ENCODE results near the gene CHST9.
"Not testable (repeated sequence)": the region's sequence is repeated elsewhere in the genome, so short reads cannot be mapped to it uniquely, and the experiment has no call there.

DNA sequence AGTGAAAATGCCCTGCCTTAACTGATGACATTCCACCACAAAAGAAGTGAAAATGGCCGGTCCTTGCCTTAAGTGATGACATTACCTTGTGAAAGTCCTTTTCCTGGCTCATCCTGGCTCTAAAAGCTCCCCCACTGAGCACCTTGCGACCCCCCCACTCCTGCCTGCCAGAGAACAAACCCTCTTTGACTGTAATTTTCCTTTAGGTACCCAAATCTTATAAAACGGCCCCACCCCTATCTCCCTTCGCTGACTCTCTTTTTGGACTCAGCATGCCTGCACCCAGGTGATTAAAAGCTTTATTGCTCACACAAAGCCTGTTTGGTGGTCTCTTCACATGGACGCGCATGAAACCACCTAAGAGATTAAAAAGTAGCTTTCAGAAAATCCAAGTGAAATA lies 47.2 kb upstream of the CHST9 start:
- TF ChIP-seq EZH2phosphoT487 (IDR thresholded peaks at IDR 0.05; ENCODE audit: unreplicated experiment); STAT1 (IDR thresholded peaks at IDR 0.05; ENCODE audit: unreplicated experiment); EZH2 (IDR thresholded peaks at IDR 0.05; ENCODE audit: low read depth, unreplicated experiment); CREB1 (CRISPR knock-in tag; IDR thresholded peaks at IDR 0.05; ENCODE audit: low read depth); ZNF114 (CRISPR knock-in tag; IDR thresholded peaks at IDR 0.05); POLR2AphosphoS5 (IDR thresholded peaks at IDR 0.05; ENCODE audit: low read depth); JUNB (IDR thresholded peaks at IDR 0.05; ENCODE audit: unreplicated experiment); NANOG (IDR thresholded peaks at IDR 0.05; ENCODE audit: borderline replicate concordance): not testable (repeated sequence)
- TF ChIP-seq, protein P1, sequence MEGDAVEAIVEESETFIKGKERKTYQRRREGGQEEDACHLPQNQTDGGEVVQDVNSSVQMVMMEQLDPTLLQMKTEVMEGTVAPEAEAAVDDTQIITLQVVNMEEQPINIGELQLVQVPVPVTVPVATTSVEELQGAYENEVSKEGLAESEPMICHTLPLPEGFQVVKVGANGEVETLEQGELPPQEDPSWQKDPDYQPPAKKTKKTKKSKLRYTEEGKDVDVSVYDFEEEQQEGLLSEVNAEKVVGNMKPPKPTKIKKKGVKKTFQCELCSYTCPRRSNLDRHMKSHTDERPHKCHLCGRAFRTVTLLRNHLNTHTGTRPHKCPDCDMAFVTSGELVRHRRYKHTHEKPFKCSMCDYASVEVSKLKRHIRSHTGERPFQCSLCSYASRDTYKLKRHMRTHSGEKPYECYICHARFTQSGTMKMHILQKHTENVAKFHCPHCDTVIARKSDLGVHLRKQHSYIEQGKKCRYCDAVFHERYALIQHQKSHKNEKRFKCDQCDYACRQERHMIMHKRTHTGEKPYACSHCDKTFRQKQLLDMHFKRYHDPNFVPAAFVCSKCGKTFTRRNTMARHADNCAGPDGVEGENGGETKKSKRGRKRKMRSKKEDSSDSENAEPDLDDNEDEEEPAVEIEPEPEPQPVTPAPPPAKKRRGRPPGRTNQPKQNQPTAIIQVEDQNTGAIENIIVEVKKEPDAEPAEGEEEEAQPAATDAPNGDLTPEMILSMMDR (conservative IDR thresholded peaks at IDR 0.05; ENCODE audit: low read depth in 2 of 2), result not testable (repeated sequence)
- TF ChIP-seq, protein P2, sequence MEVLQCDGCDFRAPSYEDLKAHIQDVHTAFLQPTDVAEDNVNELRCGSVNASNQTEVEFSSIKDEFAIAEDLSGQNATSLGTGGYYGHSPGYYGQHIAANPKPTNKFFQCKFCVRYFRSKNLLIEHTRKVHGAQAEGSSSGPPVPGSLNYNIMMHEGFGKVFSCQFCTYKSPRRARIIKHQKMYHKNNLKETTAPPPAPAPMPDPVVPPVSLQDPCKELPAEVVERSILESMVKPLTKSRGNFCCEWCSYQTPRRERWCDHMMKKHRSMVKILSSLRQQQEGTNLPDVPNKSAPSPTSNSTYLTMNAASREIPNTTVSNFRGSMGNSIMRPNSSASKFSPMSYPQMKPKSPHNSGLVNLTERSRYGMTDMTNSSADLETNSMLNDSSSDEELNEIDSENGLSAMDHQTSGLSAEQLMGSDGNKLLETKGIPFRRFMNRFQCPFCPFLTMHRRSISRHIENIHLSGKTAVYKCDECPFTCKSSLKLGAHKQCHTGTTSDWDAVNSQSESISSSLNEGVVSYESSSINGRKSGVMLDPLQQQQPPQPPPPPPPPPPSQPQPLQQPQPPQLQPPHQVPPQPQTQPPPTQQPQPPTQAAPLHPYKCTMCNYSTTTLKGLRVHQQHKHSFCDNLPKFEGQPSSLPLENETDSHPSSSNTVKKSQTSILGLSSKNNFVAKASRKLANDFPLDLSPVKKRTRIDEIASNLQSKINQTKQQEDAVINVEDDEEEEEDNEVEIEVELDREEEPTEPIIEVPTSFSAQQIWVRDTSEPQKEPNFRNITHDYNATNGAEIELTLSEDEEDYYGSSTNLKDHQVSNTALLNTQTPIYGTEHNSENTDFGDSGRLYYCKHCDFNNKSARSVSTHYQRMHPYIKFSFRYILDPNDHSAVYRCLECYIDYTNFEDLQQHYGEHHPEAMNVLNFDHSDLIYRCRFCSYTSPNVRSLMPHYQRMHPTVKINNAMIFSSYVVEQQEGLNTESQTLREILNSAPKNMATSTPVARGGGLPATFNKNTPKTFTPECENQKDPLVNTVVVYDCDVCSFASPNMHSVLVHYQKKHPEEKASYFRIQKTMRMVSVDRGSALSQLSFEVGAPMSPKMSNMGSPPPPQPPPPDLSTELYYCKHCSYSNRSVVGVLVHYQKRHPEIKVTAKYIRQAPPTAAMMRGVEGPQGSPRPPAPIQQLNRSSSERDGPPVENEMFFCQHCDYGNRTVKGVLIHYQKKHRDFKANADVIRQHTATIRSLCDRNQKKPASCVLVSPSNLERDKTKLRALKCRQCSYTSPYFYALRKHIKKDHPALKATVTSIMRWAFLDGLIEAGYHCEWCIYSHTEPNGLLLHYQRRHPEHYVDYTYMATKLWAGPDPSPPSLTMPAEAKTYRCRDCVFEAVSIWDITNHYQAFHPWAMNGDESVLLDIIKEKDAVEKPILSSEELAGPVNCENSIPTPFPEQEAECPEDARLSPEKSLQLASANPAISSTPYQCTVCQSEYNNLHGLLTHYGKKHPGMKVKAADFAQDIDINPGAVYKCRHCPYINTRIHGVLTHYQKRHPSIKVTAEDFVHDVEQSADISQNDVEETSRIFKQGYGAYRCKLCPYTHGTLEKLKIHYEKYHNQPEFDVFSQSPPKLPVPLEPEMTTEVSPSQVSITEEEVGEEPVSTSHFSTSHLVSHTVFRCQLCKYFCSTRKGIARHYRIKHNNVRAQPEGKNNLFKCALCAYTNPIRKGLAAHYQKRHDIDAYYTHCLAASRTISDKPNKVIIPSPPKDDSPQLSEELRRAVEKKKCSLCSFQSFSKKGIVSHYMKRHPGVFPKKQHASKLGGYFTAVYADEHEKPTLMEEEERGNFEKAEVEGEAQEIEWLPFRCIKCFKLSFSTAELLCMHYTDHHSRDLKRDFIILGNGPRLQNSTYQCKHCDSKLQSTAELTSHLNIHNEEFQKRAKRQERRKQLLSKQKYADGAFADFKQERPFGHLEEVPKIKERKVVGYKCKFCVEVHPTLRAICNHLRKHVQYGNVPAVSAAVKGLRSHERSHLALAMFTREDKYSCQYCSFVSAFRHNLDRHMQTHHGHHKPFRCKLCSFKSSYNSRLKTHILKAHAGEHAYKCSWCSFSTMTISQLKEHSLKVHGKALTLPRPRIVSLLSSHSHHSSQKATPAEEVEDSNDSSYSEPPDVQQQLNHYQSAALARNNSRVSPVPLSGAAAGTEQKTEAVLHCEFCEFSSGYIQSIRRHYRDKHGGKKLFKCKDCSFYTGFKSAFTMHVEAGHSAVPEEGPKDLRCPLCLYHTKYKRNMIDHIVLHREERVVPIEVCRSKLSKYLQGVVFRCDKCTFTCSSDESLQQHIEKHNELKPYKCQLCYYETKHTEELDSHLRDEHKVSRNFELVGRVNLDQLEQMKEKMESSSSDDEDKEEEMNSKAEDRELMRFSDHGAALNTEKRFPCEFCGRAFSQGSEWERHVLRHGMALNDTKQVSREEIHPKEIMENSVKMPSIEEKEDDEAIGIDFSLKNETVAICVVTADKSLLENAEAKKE (CRISPR knock-in tag; IDR thresholded peaks at IDR 0.05), result not testable (repeated sequence)
